AG04449 (cell line): ENCODE data around the gene TCHP.

Experiments used
- CTCF ChIA-PET: fragments of 350-600 bp; formaldehyde crosslinking; extraction: SDS; loops from one replicate; lab custom pipeline; 2021; ENCODE audit warnings: antibody characterized with exemption; lab: Yijun Ruan, JAX
- POLR2A ChIA-PET: fragments of 400-600, 350-600 bp; formaldehyde crosslinking; extraction: SDS; loops from one replicate; lab custom pipeline; 2020; ENCODE audit warnings: antibody characterized with exemption, inconsistent platforms; lab: Yijun Ruan, JAX
- DNase-seq: peaks from one replicate; pipeline ENCODE4 v3.0.0-alpha.2; 2010; ENCODE audit warnings: low read depth, low spot score
- H3K4me3 ChIP-seq: 2 replicates; pipeline ENCODE4 v1.5.1; 2011; ENCODE audit warnings: low read depth, mild to moderate bottlenecking, control low read depth, low read length
- CTCF ChIP-seq: IDR thresholded peaks from one replicate; pipeline ENCODE4 v1.5.1; 2011; ENCODE audit warnings: mild to moderate bottlenecking, moderate library complexity, low read length, control low read depth, inconsistent platforms; ENCODE audit not compliant: insufficient read depth; ENCODE audit errors: missing control alignments

TCHP gene

GRCh38 chr12:109944561-109945359 lies 44.7 kb downstream of the TCHP start:
- DNase-seq: no peak
- CTCF ChIA-PET: interaction anchor here (0.7 to 1.4 kb wide), 5 partner anchors 11 to 139 kb away, joined by 3 to 6 read pairs (median 3); no protein-coding TSS in a partner anchor
- POLR2A ChIA-PET: interaction anchor here (1.0 kb wide), 1 partner anchor 54 kb away, joined by 3 read pairs; the partner anchor contains the start of gene ANKRD13A
- no peak for TF ChIP-seq CTCF
- no peak overlapping the region for H3K4me3 ChIP-seq

GRCh38 chr12:109946505-109946904 lies 46.4 kb downstream of the TCHP start:
- ChIA-PET POLR2A (no interaction called here), CTCF (interaction anchor here (0.9 to 1.7 kb wide), 6 partner anchors 12 to 93 kb away, joined by 3 to 8 read pairs (median 4); no protein-coding TSS in a partner anchor)
- no peak overlapping the region for H3K4me3 ChIP-seq
- TF ChIP-seq CTCF: no peak
- DNase-seq: no peak

GRCh38 chr12:109946913-109947312 lies 46.8 kb downstream of the TCHP start:
- TF ChIP-seq CTCF: no peak
- DNase-seq: no peak
- no peak overlapping the region for H3K4me3 ChIP-seq
- ChIA-PET CTCF (interaction anchor here (0.9 to 1.7 kb wide), 6 partner anchors 12 to 93 kb away, joined by 3 to 8 read pairs (median 4); no protein-coding TSS in a partner anchor), POLR2A (interaction anchor here (0.6 to 1.2 kb wide), 2 partner anchors 59 to 533 kb away, joined by 3 to 4 read pairs; no protein-coding TSS in a partner anchor)

GRCh38 chr12:109947521-109947920 lies 47.4 kb downstream of the TCHP start:
- TF ChIP-seq CTCF: no peak
- H3K4me3 ChIP-seq: no peak overlapping the region
- POLR2A ChIA-PET: interaction anchor here (0.6 to 1.2 kb wide), 2 partner anchors 59 to 534 kb away, joined by 3 to 4 read pairs; no protein-coding TSS in a partner anchor
- CTCF ChIA-PET: interaction anchor here (1.3 to 1.7 kb wide), 5 partner anchors 16 to 94 kb away, joined by 3 to 8 read pairs (median 4); no protein-coding TSS in a partner anchor
- DNase-seq: peak; percentile 62

- ChIA-PET POLR2A (interaction anchor here (1.0 to 1.2 kb wide), 2 partner anchors 15 to 60 kb away, joined by 3 to 4 read pairs; no protein-coding TSS in a partner anchor), CTCF (interaction anchor here (0.8 kb wide), 1 partner anchor 103 kb away, joined by 3 read pairs; no protein-coding TSS in a partner anchor)
- no peak overlapping the region for H3K4me3 ChIP-seq
- no peak for DNase-seq
- TF ChIP-seq CTCF: no peak
Observed at GRCh38 chr12:109948368-109948767, 48.3 kb downstream of the TCHP start.

GRCh38 chr12:109949089-109949488 lies 49.0 kb downstream of the TCHP start:
- CTCF ChIA-PET: interaction anchor here (0.8 kb wide), 1 partner anchor 103 kb away, joined by 3 read pairs; no protein-coding TSS in a partner anchor
- POLR2A ChIA-PET: interaction anchor here (1.0 kb wide), 1 partner anchor 15 kb away, joined by 3 read pairs; no protein-coding TSS in a partner anchor
- no peak for DNase-seq
- no peak for TF ChIP-seq CTCF
- H3K4me3 ChIP-seq: no peak overlapping the region
